ENCODE measurements around the gene RARB. TPM values are rescaled to one million over a fixed set of nuclear protein-coding genes. Genes with fewer than 3 reads are reported as not detected.

Gene RARB
- total RNA-seq, 2 experiments from 2014 or later, result not detected

DNA sequence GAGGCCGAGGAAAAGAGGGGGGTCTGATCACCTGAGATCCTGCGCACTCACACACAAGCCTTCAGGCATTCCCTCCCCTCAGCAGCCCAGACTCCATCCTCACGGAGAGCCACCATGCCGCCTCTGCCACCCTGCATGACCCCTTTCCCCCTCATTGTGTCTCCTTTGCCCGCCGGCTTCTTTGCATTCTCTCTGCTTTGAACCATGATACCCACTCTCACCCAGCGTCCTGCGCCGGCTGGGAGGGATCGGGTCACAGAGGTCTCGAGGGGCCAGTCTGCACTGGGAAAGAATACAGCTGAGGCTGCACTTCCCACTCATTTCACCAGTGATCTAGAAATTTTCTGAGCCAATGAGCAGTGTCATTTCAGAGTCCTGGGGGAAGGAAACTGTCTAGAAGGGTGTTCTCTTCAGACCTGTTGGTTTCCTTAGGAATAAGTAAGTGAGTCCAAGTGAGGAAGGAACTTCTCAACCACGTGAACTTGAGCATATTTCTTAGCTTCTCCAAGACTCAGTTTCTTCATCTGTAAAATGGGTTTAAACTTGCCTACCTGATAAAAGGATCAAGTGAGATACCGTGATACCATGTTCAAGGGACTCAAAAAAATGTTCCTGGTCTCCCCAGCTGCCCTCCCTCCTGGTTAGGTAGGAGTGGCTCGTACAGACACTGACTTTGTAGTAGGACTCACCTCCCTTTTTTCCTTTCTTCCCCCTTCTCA is 139.9 kb downstream of the RARB start:
- no peaks in the 10 kb centered on the region for H3K4me1 Mint-ChIP-seq
- no peaks in the 10 kb centered on the region for H3K27me3 Mint-ChIP-seq
- DNase-seq, result no peak
- POLR2A ChIA-PET, result no interaction called here
- H3K9me3 Mint-ChIP-seq, result no peaks in the 10 kb centered on the region
- no peaks in the 10 kb centered on the region for H3K36me3 Mint-ChIP-seq (ENCODE audit: low read depth)
- CTCF ChIA-PET, result no interaction called here
- H3K4me3 Mint-ChIP-seq, result no peak overlapping the region
- no peak overlapping the region for H3K27ac Mint-ChIP-seq

DNA sequence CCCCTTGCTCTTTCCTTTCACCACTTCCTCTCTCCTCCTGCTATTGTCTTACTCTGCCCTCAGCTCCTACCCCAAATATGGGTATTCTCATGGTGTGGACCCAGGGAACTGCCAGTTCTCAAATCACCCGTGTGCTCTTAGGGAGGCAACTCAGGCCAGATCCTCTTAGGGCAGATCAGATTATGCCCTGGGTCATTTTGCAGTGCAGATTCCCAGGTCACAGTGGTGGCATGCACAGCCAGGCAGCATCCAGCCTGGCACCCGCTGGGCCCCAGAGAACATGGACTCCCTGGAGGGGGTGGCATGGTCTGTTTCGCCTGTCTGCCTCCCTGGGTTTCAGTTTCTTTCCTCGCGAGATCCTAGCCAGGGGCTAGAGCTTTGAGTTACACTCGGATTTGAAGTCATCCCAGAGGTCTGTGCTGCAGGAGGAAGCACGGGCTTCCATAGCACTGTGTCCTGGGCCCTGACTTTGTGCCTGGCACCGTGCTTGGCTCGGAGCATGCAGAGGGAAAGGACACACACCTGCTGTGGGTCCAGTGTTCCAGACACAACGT is 140.5 kb downstream of the RARB start:
- DNase-seq, result no peak
- no peaks in the 10 kb centered on the region for H3K36me3 Mint-ChIP-seq (ENCODE audit: low read depth)
- no peaks in the 10 kb centered on the region for H3K27me3 Mint-ChIP-seq
- ChIA-PET POLR2A (no interaction called here), CTCF (interaction anchor here (0.5 to 1.3 kb wide), 2 partner anchors 8 to 154 kb away, joined by 3 read pairs; no protein-coding TSS in a partner anchor)
- H3K9me3 Mint-ChIP-seq, result no peaks in the 10 kb centered on the region
- H3K4me3 Mint-ChIP-seq, result no peak overlapping the region
- H3K27ac Mint-ChIP-seq, result no peak overlapping the region
- no peaks in the 10 kb centered on the region for H3K4me1 Mint-ChIP-seq

DNA sequence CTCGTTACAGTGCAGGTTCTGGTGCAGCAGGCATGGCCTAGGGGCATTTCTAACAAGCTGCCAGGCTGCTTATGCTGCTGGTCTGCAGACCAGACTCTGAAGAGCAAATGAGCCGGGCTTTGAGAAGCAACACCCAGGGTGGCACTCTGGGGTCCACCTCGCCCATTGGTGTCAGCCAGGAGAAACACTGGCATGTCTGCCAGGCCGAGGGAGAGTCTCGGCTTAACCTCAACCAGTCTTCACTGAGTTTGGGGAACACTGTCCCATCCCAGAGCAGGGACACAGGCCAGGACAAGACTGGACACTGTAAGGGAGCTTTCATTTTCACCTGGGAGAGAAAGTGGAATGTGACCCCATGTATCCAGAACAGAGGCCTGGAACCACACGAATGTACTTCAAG is 143.2 kb downstream of the RARB start:
- ChIA-PET POLR2A (no interaction called here), CTCF (no interaction called here)
- Mint-ChIP-seq H3K4me1 (no peaks in the 10 kb centered on the region), H3K27ac (no peak overlapping the region), H3K27me3 (no peaks in the 10 kb centered on the region), H3K4me3 (no peak overlapping the region), H3K36me3 (ENCODE audit: low read depth) (no peaks in the 10 kb centered on the region), H3K9me3 (no peaks in the 10 kb centered on the region)
- no peak for DNase-seq

DNA sequence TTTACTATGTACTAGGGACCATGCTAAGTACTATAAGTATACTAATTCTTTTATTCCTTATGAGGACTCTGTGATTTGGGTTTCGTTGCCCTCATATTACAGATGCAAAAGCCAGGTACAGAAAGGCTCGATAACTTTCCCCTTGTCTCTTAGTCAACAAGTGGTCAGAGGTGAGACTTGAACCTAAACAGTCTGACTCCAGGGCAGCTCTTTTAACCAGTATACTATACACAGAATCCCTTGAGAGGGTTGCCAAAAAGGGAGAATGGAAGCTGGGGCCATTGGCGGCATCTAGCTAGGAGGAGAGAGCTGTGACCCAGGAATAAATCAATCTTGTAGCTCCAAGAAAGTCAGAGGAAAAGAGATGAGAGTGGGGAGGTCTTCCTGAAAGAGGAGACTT is 144.3 kb downstream of the RARB start:
- DNase-seq, result no peak
- ChIA-PET POLR2A (no interaction called here), CTCF (no interaction called here)
- Mint-ChIP-seq H3K27me3 (no peaks in the 10 kb centered on the region), H3K4me3 (no peak overlapping the region), H3K27ac (no peak overlapping the region), H3K9me3 (no peaks in the 10 kb centered on the region), H3K36me3 (ENCODE audit: low read depth) (no peaks in the 10 kb centered on the region), H3K4me1 (no peaks in the 10 kb centered on the region)

DNA sequence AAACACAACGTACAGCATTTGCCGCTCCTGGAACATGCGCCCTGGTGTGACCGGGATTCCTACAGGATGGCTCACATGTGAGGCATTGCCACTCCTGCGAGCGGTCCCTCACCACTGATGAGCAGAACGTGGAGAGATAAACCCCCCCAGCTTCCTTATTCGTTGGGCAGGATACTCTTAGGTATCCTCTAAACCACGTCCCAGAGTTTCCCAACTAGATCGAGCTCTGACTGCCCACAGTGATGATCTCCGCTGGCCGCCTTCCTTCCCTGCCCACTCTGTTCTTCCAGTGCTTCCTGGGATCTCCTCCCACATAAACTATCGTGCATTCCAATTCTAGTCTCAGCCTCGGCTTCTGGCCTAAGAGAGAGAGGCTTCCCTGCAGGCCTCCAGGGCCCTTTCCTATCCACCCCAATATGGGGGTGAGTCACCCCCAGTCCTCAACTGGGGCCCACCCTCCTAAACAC is 144.9 kb downstream of the RARB start:
- POLR2A ChIA-PET, result no interaction called here
- Mint-ChIP-seq H3K27ac (no peak overlapping the region), H3K9me3 (no peaks in the 10 kb centered on the region), H3K36me3 (ENCODE audit: low read depth) (no peaks in the 10 kb centered on the region), H3K27me3 (no peaks in the 10 kb centered on the region), H3K4me1 (no peaks in the 10 kb centered on the region), H3K4me3 (no peak overlapping the region)
- CTCF ChIA-PET, result no interaction called here
- DNase-seq, result no peak

DNA sequence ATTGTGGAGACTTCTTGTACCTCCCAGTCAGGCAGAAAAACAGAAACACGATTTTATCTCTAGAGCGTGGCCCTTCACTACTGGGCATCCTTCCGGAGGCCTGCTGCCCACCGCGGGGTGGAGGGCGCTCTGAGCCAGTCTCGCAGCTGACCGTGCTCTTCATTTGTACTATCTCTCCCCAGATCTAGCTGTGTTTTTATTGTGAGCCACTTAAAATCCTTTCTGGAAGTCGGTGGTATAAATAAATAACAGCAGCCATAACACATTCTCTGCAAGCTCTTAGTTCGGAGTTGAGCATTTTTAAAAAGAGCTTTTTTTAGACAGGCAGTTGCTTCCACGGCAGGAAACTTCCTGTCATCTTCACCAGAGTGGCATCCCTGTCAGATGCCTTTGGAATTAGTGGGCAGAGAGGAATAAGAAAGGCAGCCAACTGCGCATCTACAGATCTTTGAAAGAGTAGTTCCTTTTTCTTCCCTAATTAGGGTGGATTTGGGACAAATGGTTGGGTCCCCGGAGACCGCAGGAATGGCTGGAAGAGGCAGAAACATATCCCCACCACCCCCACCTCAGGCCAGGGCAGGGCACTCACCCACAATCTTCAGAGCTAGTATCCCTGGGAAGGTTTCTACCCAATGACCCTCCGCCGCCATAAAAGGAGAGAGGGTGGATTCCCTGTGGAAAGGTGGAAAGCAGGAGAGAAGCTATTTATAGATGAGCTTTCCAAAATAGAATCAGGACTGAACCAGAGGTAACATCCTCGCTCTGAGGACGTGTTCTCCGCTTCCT is 145.5 kb downstream of the RARB start:
- H3K36me3 Mint-ChIP-seq (ENCODE audit: low read depth), result no peaks in the 10 kb centered on the region
- H3K27me3 Mint-ChIP-seq, result no peaks in the 10 kb centered on the region
- no peaks in the 10 kb centered on the region for H3K9me3 Mint-ChIP-seq
- H3K4me1 Mint-ChIP-seq, result no peaks in the 10 kb centered on the region
- no peak overlapping the region for H3K4me3 Mint-ChIP-seq
- DNase-seq, result no peak
- POLR2A ChIA-PET, result no interaction called here
- CTCF ChIA-PET, result no interaction called here
- no peak overlapping the region for H3K27ac Mint-ChIP-seq

DNA sequence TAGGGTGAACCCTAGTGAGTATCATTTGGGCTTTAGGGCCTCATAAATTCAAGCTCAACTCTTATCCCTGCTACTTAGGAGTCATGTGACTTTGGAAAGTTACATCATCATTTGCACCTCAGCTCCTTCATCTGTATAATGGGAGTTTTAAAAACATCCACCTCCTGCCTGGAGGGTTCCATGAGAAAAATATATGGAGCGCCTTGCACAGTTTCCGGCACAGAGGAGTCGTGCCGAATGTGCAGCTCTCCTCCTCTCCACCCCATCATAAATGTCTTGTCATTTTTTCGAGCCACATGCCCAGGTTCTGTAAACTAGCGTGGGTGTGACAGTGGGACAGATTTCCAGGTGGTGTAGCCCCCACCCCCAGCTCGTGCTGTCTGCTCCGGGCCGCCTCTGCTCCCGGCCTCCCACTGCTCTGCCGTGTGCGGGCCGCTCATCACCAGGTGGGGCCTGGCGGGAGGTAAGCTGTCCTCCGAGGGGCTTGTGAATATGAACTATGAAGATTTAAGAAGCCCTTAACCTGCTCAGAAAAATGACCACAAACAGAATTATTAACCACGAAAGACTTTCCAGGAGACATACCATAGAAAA is 146.2 kb downstream of the RARB start:
- ChIA-PET POLR2A (no interaction called here), CTCF (no interaction called here)
- Mint-ChIP-seq H3K27me3 (no peaks in the 10 kb centered on the region), H3K9me3 (no peaks in the 10 kb centered on the region), H3K36me3 (ENCODE audit: low read depth) (no peaks in the 10 kb centered on the region), H3K27ac (no peak overlapping the region), H3K4me1 (no peaks in the 10 kb centered on the region), H3K4me3 (no peak overlapping the region)
- DNase-seq, result no peak

DNA sequence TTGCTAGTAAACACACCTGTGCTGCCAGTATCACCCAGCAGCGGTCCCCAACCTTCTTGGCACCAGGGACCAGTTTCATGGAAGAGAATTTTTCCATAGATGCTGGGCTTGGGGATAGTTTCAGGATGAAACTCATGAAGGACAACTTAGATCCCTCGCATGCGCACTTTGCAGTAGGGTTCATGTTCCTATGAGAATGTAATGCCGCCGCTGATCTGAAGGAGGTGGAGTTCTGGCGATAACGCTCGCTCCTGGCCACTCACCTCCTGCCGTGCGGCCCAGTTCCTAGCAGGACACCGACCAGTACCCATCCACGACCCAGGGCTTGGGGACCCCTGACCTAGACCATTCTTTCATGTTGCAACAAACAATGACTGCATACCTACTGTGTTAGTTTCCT is 146.9 kb downstream of the RARB start:
- POLR2A ChIA-PET, result no interaction called here
- Mint-ChIP-seq H3K27ac (no peak overlapping the region), H3K36me3 (ENCODE audit: low read depth) (no peaks in the 10 kb centered on the region), H3K9me3 (no peaks in the 10 kb centered on the region), H3K27me3 (no peaks in the 10 kb centered on the region), H3K4me3 (no peak overlapping the region), H3K4me1 (no peaks in the 10 kb centered on the region)
- CTCF ChIA-PET, result no interaction called here
- no peak for DNase-seq

DNA sequence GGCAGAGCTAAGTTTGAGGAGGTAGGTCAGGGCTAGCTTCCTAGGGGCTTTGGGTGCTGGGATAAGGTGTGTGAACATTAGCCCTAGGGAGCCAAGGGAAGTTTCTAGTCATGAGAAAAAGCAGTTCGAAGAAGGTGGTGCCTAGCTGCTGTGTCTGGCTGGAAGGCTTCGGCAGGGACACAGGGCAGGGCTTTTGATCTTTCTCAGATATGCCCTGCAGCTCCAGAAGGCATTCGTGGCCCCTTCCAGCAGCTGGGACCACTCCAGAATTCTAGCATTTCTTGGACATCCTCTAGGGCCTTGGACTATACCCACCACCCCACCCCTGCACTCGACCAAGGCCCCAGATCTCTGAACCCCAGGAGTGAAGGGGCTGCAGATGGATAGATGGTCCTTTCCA is 148.1 kb downstream of the RARB start:
- no peaks in the 10 kb centered on the region for H3K27me3 Mint-ChIP-seq
- ChIA-PET CTCF (no interaction called here), POLR2A (no interaction called here)
- H3K4me3 Mint-ChIP-seq, result no peak overlapping the region
- H3K4me1 Mint-ChIP-seq, result no peaks in the 10 kb centered on the region
- H3K36me3 Mint-ChIP-seq (ENCODE audit: low read depth), result no peaks in the 10 kb centered on the region
- no peak for DNase-seq
- no peak overlapping the region for H3K27ac Mint-ChIP-seq
- H3K9me3 Mint-ChIP-seq, result no peaks in the 10 kb centered on the region

DNA sequence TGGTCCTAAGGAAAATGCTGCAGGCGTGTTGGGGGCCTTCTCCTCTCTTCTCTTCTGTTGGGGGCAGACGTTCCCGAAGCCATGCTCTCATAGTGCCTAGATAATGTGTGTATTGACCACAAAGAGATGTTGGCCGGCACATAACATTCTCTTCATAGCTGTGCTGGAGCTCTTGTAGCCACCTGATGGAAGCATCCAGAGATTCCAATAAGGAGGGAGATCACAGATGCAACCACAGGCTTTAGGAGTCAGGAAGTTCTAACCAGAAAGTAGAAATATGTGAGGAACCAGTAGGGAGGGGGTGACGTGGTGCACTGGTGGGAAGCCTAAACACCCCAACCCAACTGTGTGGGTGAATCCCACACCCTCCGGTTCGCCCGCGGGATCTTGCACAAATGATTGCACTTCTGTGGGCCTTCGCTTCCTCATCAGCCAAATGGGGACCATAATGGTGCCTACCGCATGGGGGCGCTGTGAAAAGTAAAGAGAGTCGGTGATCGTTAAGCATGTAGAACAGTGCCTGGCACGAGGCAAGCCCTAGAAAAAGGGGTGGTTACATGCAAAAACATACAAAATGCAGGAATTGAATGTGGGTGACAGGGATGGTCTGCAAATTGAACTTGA is 148.9 kb downstream of the RARB start:
- Mint-ChIP-seq H3K27me3 (no peaks in the 10 kb centered on the region), H3K9me3 (no peaks in the 10 kb centered on the region), H3K27ac (no peak overlapping the region), H3K4me1 (no peaks in the 10 kb centered on the region), H3K36me3 (ENCODE audit: low read depth) (no peaks in the 10 kb centered on the region), H3K4me3 (no peak overlapping the region)
- POLR2A ChIA-PET, result no interaction called here
- DNase-seq, result no peak
- CTCF ChIA-PET, result no interaction called here

DNA sequence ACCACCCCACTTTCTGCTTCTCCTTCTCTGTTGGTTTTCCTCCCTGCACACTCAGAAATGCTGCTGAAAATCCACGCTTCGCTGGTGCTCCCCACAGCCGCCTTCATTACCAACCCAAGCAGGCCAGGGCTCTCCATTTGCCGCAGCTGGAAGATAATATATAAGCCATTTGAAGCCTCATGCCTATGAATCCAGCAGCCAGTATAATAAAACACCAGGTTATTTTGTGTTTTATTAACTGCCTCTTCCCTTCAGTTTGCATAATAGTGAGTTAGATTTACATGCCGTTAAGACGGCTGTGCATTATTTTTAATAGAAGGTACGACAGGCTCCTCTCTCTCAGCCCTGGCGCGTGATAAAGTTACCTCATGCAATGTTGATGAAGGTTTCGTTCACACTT is 150.0 kb downstream of the RARB start:
- H3K36me3 Mint-ChIP-seq (ENCODE audit: low read depth), result no peaks in the 10 kb centered on the region
- ChIA-PET POLR2A (no interaction called here), CTCF (no interaction called here)
- H3K4me3 Mint-ChIP-seq, result no peak overlapping the region
- H3K27ac Mint-ChIP-seq, result no peak overlapping the region
- no peaks in the 10 kb centered on the region for H3K27me3 Mint-ChIP-seq
- DNase-seq, result no peak
- H3K9me3 Mint-ChIP-seq, result no peaks in the 10 kb centered on the region
- no peaks in the 10 kb centered on the region for H3K4me1 Mint-ChIP-seq

DNA sequence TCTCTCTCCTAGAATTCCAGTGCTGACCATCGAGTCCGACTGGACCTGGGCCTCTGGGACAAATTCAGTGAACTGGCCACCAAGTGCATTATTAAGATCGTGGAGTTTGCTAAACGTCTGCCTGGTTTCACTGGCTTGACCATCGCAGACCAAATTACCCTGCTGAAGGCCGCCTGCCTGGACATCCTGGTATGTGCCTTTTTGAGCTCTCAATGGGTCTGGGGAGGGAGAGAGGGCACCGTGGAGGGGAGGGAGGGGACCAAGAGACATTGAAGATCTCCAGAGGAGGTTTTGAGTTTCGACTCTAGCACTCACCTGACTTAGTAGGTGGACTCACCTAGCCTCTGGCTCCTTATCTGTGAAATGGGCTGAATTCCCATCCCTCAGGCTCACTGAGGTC is 152.5 kb downstream of the RARB start:
- ChIA-PET POLR2A (no interaction called here), CTCF (no interaction called here)
- Mint-ChIP-seq H3K27me3 (no peaks in the 10 kb centered on the region), H3K9me3 (no peaks in the 10 kb centered on the region), H3K4me3 (no peak overlapping the region), H3K4me1 (no peaks in the 10 kb centered on the region), H3K36me3 (ENCODE audit: low read depth) (no peaks in the 10 kb centered on the region), H3K27ac (no peak overlapping the region)
- no peak for DNase-seq

DNA sequence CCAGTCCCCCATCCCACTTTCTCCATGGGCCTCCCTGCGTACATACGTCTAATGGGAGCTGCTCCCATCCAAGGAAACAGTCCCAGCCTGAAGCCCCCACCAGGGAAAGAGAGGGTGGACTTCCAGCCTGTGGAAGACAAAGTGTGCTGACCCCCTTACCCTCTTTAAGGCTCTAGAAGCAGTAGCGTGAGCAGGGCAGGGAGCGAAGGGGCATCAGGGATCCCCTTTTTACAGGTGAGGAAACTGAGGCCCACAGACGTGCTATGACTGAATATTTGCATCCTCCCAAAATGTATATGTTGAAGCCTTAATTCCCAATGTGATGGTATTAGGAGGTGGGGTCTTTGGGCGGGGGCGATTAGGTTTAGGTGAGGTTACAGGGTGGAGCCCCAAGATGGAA is 153.3 kb downstream of the RARB start:
- Mint-ChIP-seq H3K27me3 (no peaks in the 10 kb centered on the region), H3K4me3 (no peak overlapping the region), H3K9me3 (no peaks in the 10 kb centered on the region), H3K36me3 (ENCODE audit: low read depth) (no peaks in the 10 kb centered on the region), H3K4me1 (no peaks in the 10 kb centered on the region), H3K27ac (no peak overlapping the region)
- ChIA-PET CTCF (no interaction called here), POLR2A (no interaction called here)
- no peak for DNase-seq
